ENCODE measurements around the gene ZNF488.

DNA sequence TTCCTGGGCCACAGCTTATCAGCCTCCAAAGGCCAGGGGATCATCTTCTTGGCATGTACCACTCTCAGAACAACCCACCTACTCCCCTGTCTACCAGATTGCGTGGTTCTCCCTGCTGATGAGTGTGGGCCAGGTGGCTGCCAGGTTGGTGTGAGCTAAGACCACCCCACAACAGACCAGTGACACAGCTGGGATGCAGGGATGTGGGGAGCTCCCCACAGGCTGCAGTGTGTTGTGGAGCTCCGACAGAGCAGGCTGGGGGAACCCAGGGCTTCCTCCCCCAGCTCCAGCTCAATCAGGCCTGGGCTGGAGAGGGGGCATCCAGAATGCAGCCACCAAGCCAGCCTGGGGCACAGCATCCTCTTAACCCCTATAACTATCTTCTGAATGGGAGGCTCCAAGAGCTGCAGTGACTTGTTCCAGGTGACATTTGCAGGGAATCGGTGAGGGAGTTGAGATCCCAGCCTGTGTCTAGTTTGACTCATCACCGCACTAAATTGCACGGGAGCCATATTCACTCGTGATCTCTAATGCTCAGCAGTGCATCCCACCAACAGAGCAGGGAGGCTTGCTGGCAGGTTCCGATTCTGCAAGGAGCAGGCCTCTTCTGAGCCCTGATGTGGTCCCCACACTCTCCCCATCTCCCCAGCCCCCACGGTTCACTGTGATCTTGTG is 62.4 kb downstream of the ZNF488 start:
- TF ChIP-seq EP300 (IDR thresholded peaks at IDR 0.05) (no peak), POLR2A (IDR thresholded peaks at IDR 0.05) (no peak), POLR2AphosphoS5 (IDR thresholded peaks at IDR 0.05) (no peak)
- TF ChIP-seq, protein P1, sequence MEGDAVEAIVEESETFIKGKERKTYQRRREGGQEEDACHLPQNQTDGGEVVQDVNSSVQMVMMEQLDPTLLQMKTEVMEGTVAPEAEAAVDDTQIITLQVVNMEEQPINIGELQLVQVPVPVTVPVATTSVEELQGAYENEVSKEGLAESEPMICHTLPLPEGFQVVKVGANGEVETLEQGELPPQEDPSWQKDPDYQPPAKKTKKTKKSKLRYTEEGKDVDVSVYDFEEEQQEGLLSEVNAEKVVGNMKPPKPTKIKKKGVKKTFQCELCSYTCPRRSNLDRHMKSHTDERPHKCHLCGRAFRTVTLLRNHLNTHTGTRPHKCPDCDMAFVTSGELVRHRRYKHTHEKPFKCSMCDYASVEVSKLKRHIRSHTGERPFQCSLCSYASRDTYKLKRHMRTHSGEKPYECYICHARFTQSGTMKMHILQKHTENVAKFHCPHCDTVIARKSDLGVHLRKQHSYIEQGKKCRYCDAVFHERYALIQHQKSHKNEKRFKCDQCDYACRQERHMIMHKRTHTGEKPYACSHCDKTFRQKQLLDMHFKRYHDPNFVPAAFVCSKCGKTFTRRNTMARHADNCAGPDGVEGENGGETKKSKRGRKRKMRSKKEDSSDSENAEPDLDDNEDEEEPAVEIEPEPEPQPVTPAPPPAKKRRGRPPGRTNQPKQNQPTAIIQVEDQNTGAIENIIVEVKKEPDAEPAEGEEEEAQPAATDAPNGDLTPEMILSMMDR (IDR thresholded peaks at IDR 0.05) = no peak

All from suprapubic skin (tissue), 4 donors.